HepG2 (cell line): ENCODE measurements around the gene PRKCD. TPM values are rescaled to one million over a fixed set of nuclear protein-coding genes. Genes with fewer than 3 reads are reported as not detected.

Experiments
- IRF2 ChIP-seq: IDR thresholded peaks from 2 replicates; pipeline ENCODE4 v1.6.1; 2018; ENCODE audit warnings: missing genetic modification reagents, missing compliant biosample characterization
- MAFF ChIP-seq: IDR thresholded peaks from 2 replicates; pipeline ENCODE4 v1.6.1; 2011; ENCODE audit warnings: low read depth, low read length, improper control_type of control experiment
- MED1 ChIP-seq: sonication (generic); formaldehyde crosslinking; IDR thresholded peaks from 2 replicates; pipeline ENCODE4 v1.4.0; 2020; ENCODE audit warnings: missing genetic modification reagents
- PLRG1 ChIP-seq: fragments of 450-650 bp; conservative IDR thresholded peaks from 2 replicates; pipeline ENCODE4 v1.6.1; 2016
- PRDM15 ChIP-seq: sonication (generic); formaldehyde crosslinking; IDR thresholded peaks from 2 replicates; pipeline ENCODE4 v1.4.0; 2020; ENCODE audit warnings: missing genetic modification reagents
- SETDB1 ChIP-seq: sonication (generic); formaldehyde crosslinking; IDR thresholded peaks from 2 replicates; pipeline ENCODE4 v1.5.1; 2020; ENCODE audit warnings: missing genetic modification reagents, mild to moderate bottlenecking, borderline replicate concordance
- SMAD1 ChIP-seq: sonication (generic); formaldehyde crosslinking; IDR thresholded peaks from 2 replicates; pipeline ENCODE4 v1.4.0; 2020; ENCODE audit warnings: missing genetic modification reagents, low read depth, mild to moderate bottlenecking, borderline replicate concordance
- STAG1 ChIP-seq: sonication (generic); formaldehyde crosslinking; IDR thresholded peaks from 2 replicates; pipeline ENCODE4 v1.4.0; 2020; ENCODE audit warnings: missing genetic modification reagents
- ZFP90 ChIP-seq: sonication (generic); formaldehyde crosslinking; IDR thresholded peaks from 2 replicates; pipeline ENCODE4 v1.8.0; 2022; ENCODE audit warnings: missing genetic modification reagents, mild to moderate bottlenecking, inconsistent platforms, borderline replicate concordance
- ZNF142 ChIP-seq: sonication (generic); formaldehyde crosslinking; IDR thresholded peaks from 2 replicates; pipeline ENCODE4 v1.4.0; 2020; ENCODE audit warnings: missing genetic modification reagents
- ZNF292 ChIP-seq: sonication (generic); formaldehyde crosslinking; IDR thresholded peaks from 2 replicates; pipeline ENCODE4 v1.8.1; 2022; ENCODE audit warnings: mild to moderate bottlenecking, low read depth, missing genetic modification reagents, borderline replicate concordance
- ZNF431 ChIP-seq: sonication (generic); formaldehyde crosslinking; IDR thresholded peaks from 2 replicates; pipeline ENCODE4 v1.9.0; 2022; ENCODE audit warnings: missing genetic modification reagents, low read depth, mild to moderate bottlenecking, borderline replicate concordance
- ZNF713 ChIP-seq: sonication (generic); formaldehyde crosslinking; IDR thresholded peaks from 2 replicates; pipeline ENCODE4 v1.4.0; 2020; ENCODE audit warnings: mild to moderate bottlenecking, missing genetic modification reagents
- ZNF75D ChIP-seq: sonication (generic); formaldehyde crosslinking; IDR thresholded peaks from 2 replicates; pipeline ENCODE4 v1.8.1; 2023; ENCODE audit warnings: missing genetic modification reagents, mild to moderate bottlenecking, borderline replicate concordance
- polyA plus RNA-seq, 8 experiments: library from polyadenylated mRNA; depleted of rRNA in 3 of 8; stranded (reverse) in 7 of 8; unstranded in 1 of 8; fragments of >200 nt; fragmentation: Illumina TruSeq in 4 of 8; extraction: Trizol in 4 of 8; gene quantifications; 2 replicates each; pipeline versions ENCODE4 v1.2.1 to v1.2.3, GENCODE V29; 2011 to 2016; ENCODE audit warnings: low read depth in 4 of 8, missing spikeins in 1 of 8, mixed read lengths in 1 of 8; ENCODE audit not compliant: insufficient read depth in 1 of 8
- total RNA-seq, 5 experiments: library from RNA; depleted of rRNA; stranded (reverse); fragments of >200 nt; fragmentation: Illumina TruSeq; extraction: Trizol; gene quantifications; 2 replicates each; pipeline ENCODE4 v1.2.3, GENCODE V29; 2016; ENCODE audit warnings: low read depth in 1 of 5
- TF ChIP-seq, protein P1 (sequence below): sonication (generic); formaldehyde crosslinking; IDR thresholded peaks from 2 replicates; pipeline ENCODE4 v1.4.0; 2020; ENCODE audit warnings: mild to moderate bottlenecking, missing genetic modification reagents
- TF ChIP-seq, protein P2 (sequence below): sonication (generic); formaldehyde crosslinking; IDR thresholded peaks from 2 replicates; pipeline ENCODE4 v1.8.1; 2023; ENCODE audit warnings: missing genetic modification reagents, mild to moderate bottlenecking, borderline replicate concordance

The PRKCD gene
- total and polyA plus RNA-seq, 2 of the 13 experiments (the other 11 are each of a cell fraction or from before 2014, with no cell fraction given): 1.6 to 40.7 TPM

DNA sequence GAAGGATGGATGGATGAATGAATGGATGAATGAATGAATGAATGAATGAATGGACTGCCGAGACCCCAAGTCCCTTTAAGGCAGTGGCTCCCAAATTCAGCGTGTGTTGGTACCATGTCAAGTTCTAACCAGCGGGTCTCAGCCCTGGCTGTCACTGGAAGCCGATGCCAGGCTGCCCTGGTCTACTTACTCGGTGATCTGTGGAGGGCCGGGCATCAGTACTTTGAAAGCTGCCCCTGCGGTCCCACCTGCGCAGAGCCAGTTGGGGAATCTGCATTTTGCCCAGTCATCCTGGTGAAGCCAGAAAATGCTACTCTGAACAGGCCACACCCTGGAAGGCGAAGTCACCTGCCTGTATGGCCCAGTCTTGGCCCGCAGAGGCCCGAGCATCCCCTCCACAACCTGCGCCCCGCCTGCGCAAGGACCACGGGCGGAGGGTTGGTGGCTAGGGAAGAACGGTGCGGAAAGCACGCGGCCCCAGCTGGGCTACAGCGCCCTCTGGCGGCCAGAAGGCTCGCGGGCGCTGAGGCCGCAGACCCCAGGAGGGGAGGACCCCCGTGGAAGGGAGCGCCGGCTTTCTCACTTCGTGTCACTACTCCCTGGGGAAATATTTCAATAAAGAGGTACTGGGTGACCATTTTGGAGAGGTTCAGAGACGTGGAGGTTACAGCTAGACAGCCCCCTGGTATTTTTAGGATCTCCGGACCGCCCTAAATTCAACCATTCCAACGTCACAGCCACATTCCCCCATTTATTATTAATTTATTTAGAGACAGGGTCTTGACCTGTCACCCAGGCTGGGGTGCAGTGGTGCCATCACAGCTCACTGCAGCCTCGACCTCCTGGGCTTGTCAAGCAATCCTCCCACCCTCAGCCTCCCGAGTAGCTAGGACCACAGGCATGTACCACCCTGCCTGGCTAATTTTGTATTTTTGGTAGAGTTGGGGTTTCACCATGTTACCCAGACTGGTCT lies 34.9 kb downstream of the PRKCD start (continued):
- TF ChIP-seq, protein P1, sequence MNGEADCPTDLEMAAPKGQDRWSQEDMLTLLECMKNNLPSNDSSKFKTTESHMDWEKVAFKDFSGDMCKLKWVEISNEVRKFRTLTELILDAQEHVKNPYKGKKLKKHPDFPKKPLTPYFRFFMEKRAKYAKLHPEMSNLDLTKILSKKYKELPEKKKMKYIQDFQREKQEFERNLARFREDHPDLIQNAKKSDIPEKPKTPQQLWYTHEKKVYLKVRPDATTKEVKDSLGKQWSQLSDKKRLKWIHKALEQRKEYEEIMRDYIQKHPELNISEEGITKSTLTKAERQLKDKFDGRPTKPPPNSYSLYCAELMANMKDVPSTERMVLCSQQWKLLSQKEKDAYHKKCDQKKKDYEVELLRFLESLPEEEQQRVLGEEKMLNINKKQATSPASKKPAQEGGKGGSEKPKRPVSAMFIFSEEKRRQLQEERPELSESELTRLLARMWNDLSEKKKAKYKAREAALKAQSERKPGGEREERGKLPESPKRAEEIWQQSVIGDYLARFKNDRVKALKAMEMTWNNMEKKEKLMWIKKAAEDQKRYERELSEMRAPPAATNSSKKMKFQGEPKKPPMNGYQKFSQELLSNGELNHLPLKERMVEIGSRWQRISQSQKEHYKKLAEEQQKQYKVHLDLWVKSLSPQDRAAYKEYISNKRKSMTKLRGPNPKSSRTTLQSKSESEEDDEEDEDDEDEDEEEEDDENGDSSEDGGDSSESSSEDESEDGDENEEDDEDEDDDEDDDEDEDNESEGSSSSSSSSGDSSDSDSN (CRISPR knock-in tag): peak; percentile 62
- TF ChIP-seq IRF2 (CRISPR knock-in tag): peak; percentile 47; the same call in 1 of the 2 replicates
- TF ChIP-seq ZFP90: 0 out of 2 replicates have a peak, but pooled peaks have one; percentile 80
- no peak for TF ChIP-seq PLRG1
- peak; percentile 98 for TF ChIP-seq STAG1
- TF ChIP-seq SMAD1 (CRISPR knock-in tag): no peak
- no peak for TF ChIP-seq ZNF713 (CRISPR knock-in tag)
- TF ChIP-seq SETDB1 (CRISPR knock-in tag): no peak
- no peak for TF ChIP-seq MED1 (CRISPR knock-in tag)
- no peak for TF ChIP-seq ZNF292
- TF ChIP-seq ZNF142 (CRISPR knock-in tag): no peak
- TF ChIP-seq PRDM15 (CRISPR knock-in tag): no peak
- TF ChIP-seq, protein P2, sequence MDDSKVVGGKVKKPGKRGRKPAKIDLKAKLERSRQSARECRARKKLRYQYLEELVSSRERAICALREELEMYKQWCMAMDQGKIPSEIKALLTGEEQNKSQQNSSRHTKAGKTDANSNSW (CRISPR knock-in tag): no peak
- no peak for TF ChIP-seq MAFF
- TF ChIP-seq ZNF75D: no peak
- TF ChIP-seq ZNF431: no peak
